Measurements from ENCODE around the gene RAB5IF. TPM values are rescaled to one million over a fixed set of nuclear protein-coding genes. Genes with fewer than 3 reads are reported as not detected.
"Not testable (repeated sequence)": the region's sequence is repeated elsewhere in the genome, so short reads cannot be mapped to it uniquely, and the experiment has no call there.

RAB5IF gene
- total RNA-seq, 4 donors from 2014 or later: 56.9 to 105 (median 85.1) TPM

GRCh38 chr20:36607586-36608387 lies 2.2 kb downstream of the RAB5IF start:
- H3K27me3 ChIP-seq: no peaks in the 10 kb centered on the region
- TF ChIP-seq POLR2A (IDR thresholded peaks at IDR 0.05) (no peak), CTCF (IDR thresholded peaks at IDR 0.05) (no peak)
- no peak overlapping the region for H3K4me3 ChIP-seq (replicated peaks in 1 of 3)
- H3K27ac ChIP-seq: no peak overlapping the region
- intact Hi-C loops (cut with DNase I): loop anchor here (10.0 kb wide), 2 partner anchors 143 to 147 kb away; no protein-coding TSS in a partner anchor
- DNase-seq: no peak
- H3K36me3 ChIP-seq: peaks cover 34 to 43% of the 10 kb centered on the region in 2 donors
- WGBS, 2 donors: 90 to 93% methylated on average over 7 of the region's 7 CpGs
- H3K9me3 ChIP-seq: no peaks in the 10 kb centered on the region
- H3K4me1 ChIP-seq: peaks cover 10 to 17% of the 10 kb centered on the region in 2 donors

GRCh38 chr20:36608388-36608728 lies 2.8 kb downstream of the RAB5IF start:
- WGBS, 2 donors: 90 to 96% methylated on average over 6 of the region's 6 CpGs
- H3K27ac ChIP-seq; DNase-seq; H3K27me3 ChIP-seq; H3K9me3 ChIP-seq; H3K4me3 ChIP-seq (replicated peaks in 1 of 3): not testable (repeated sequence)
- Histone ChIP-seq H3K36me3 (peaks cover 34 to 49% of the 10 kb centered on the region in 2 donors), H3K4me1 (peaks cover 10 to 17% of the 10 kb centered on the region in 2 donors)
- intact Hi-C loops (cut with DNase I): loop anchor here (10.0 kb wide), 2 partner anchors 144 to 146 kb away; no protein-coding TSS in a partner anchor

DNA sequence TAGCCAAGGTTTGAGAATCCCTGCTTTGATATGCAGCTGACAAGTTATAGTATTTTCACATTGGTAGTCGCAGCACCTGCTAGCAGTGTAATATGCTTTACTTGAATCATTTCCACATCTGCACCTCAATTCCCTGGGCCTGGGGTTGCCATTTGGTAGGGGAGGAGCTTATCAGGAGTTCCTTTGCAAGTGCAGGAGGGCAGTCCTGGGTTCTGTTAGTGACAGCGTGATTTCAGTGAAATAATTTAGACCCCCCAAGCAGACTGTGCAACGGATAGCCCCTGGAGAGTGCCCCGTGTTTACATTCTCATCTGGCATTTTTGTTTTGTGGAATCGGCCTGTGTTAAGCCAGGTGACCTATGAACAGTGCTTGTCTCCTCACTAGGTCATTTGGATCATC lies 6.0 kb downstream of the RAB5IF start:
- intact Hi-C loops (cut with DNase I): no loop called here
- 91 to 93% methylated on average over 5 of the region's 5 CpGs for WGBS, 2 donors
- peaks cover 34 to 61% of the 10 kb centered on the region in 2 donors for H3K36me3 ChIP-seq

DNA sequence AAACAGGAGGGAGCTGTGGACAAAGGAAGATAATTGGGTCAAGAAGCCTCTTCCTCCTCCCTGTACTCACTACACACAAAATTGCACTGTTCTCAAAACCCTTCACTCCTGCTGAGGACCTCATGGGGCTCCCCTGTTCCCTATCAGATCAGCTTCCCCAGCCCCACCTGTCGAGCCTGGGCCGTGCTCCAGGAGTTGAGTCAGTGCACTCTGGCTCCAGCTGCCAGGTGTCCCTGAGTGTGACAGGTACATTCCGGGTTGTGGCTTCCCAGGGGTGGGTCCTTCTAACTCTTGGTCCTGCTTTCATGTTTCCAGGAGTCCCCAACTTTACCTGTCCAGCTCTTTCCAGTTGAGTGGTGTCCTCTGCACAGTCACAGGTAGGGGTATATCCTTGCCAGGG lies 8.4 kb downstream of the RAB5IF start:
- peak; percentile 15 to 40 for DNase-seq

More for the DNA sequence above, 6.0 kb downstream of the RAB5IF start:
- no peak overlapping the region for H3K4me3 ChIP-seq (replicated peaks in 1 of 3)
- H3K27me3 ChIP-seq: no peaks in the 10 kb centered on the region
- DNase-seq: no peak
- peaks cover 7 to 8% of the 10 kb centered on the region in 2 donors for H3K4me1 ChIP-seq
- H3K27ac ChIP-seq: no peak overlapping the region
- TF ChIP-seq CTCF (IDR thresholded peaks at IDR 0.05): no peak
- no peak for TF ChIP-seq POLR2A (IDR thresholded peaks at IDR 0.05)
- H3K9me3 ChIP-seq: no peaks in the 10 kb centered on the region

More for the DNA sequence above, 8.4 kb downstream of the RAB5IF start:
- Histone ChIP-seq H3K4me3 (replicated peaks in 1 of 3) (no peak overlapping the region), H3K27ac (no peak overlapping the region), H3K27me3 (no peaks in the 10 kb centered on the region), H3K4me1 (no peaks in the 10 kb centered on the region), H3K36me3 (peaks cover 34 to 54% of the 10 kb centered on the region in 2 donors), H3K9me3 (no peaks in the 10 kb centered on the region)
- WGBS, 2 donors: 55 to 64% methylated on average over 2 to 3 of the region's 3 CpGs
- peak in 1 of 6 experiments; percentile 1 for TF ChIP-seq CTCF (IDR thresholded peaks at IDR 0.05)
- TF ChIP-seq POLR2A (IDR thresholded peaks at IDR 0.05): no peak
- intact Hi-C loops (cut with DNase I): no loop called here

Measured in thyroid gland (tissue), 4 donors.